Measurements from ENCODE around the gene KHDRBS1. TPM values are rescaled to one million over a fixed set of nuclear protein-coding genes. Genes with fewer than 3 reads are reported as not detected.
A peak's percentile ranks its signal among the peaks of the same experiment; 100 is the strongest.

Gene KHDRBS1
- total RNA-seq, 1 donor from 2014 or later: 39.8 TPM

DNA sequence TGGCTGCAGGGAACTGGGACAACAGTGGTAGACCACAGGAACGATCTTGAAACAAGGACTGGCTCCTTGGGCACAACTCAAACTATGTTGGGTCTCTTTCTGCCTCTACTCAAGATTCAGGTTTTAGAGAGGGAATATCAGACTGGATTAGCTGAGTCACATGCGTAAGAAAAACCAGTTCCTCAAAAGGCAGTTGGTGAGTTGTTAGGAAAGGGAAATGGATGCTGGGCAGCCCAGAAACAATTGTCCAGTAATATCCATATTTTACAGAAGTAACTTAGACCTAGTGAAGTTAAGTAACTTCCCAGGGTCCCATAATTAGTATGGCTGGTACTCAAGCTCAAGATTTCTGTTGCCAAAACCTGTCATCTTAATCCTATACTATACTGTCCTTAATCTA lies 32.1 kb downstream of the KHDRBS1 start:
- Histone ChIP-seq H3K27me3 (ENCODE audit: control insufficient read depth, insufficient read depth, low read length) (no peaks in the 10 kb centered on the region), H3K4me3 (ENCODE audit: low read depth, low read length) (no peak overlapping the region), H3K36me3 (ENCODE audit: control insufficient read depth, insufficient read depth, low read length) (peaks cover 32% of the 10 kb centered on the region)
- TF ChIP-seq, protein P1, sequence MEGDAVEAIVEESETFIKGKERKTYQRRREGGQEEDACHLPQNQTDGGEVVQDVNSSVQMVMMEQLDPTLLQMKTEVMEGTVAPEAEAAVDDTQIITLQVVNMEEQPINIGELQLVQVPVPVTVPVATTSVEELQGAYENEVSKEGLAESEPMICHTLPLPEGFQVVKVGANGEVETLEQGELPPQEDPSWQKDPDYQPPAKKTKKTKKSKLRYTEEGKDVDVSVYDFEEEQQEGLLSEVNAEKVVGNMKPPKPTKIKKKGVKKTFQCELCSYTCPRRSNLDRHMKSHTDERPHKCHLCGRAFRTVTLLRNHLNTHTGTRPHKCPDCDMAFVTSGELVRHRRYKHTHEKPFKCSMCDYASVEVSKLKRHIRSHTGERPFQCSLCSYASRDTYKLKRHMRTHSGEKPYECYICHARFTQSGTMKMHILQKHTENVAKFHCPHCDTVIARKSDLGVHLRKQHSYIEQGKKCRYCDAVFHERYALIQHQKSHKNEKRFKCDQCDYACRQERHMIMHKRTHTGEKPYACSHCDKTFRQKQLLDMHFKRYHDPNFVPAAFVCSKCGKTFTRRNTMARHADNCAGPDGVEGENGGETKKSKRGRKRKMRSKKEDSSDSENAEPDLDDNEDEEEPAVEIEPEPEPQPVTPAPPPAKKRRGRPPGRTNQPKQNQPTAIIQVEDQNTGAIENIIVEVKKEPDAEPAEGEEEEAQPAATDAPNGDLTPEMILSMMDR (IDR thresholded peaks at IDR 0.05; ENCODE audit: insufficient read depth, low read length, severe bottlenecking): no peak
- DNase-seq (ENCODE audit: low read depth): no peak
- no peak for FAIRE-seq

DNA sequence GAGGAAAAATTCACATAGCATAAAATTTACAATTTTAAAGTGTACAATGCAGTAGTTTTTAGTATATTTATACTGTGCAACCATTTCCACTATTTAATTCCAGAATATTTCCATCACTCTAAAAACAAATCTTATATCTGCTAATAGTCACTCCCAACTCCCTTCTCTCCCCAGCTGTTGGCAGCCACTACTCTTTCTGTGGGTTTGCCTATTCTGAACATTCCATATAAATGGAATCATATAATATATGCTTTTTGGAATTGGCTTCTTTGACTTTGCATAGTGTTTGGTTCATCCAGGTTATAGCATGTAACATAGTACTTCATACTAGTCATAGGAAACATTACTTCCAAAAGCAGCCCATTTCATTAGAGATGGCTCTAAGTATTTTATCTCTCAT lies 34.0 kb downstream of the KHDRBS1 start:
- Histone ChIP-seq H3K36me3 (ENCODE audit: control insufficient read depth, insufficient read depth, low read length) (peaks cover 25% of the 10 kb centered on the region), H3K4me3 (ENCODE audit: low read depth, low read length) (no peak overlapping the region), H3K27me3 (ENCODE audit: control insufficient read depth, insufficient read depth, low read length) (no peaks in the 10 kb centered on the region)
- TF ChIP-seq, protein P1 (IDR thresholded peaks at IDR 0.05; ENCODE audit: insufficient read depth, low read length, severe bottlenecking): no peak
- DNase-seq (ENCODE audit: low read depth) (no peak), FAIRE-seq (no peak)

DNA sequence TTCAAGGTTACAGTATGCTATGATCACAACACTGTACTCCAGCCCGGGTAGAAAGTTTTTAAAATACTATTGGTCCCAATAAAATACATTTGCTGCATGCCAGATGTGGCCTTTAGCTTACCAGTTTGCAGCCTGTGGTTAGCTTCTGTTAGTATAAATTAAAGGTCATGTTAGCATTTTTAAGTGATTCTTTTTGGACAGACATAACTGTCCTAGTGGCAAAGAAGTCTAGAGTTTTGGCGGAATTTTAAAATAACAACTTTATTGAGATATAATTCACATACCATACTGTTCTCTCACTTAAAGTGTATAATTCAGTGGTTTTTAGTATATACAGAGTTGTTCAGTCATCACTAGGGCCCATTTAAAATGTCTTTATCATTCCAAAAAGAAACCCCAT lies 34.8 kb downstream of the KHDRBS1 start:
- TF ChIP-seq, protein P1 (IDR thresholded peaks at IDR 0.05; ENCODE audit: insufficient read depth, low read length, severe bottlenecking): no peak
- Histone ChIP-seq H3K4me3 (ENCODE audit: low read depth, low read length) (no peak overlapping the region), H3K27me3 (ENCODE audit: control insufficient read depth, insufficient read depth, low read length) (no peaks in the 10 kb centered on the region), H3K36me3 (ENCODE audit: control insufficient read depth, insufficient read depth, low read length) (peaks cover 27% of the 10 kb centered on the region)
- DNase-seq (ENCODE audit: low read depth) (no peak), FAIRE-seq (no peak)

DNA sequence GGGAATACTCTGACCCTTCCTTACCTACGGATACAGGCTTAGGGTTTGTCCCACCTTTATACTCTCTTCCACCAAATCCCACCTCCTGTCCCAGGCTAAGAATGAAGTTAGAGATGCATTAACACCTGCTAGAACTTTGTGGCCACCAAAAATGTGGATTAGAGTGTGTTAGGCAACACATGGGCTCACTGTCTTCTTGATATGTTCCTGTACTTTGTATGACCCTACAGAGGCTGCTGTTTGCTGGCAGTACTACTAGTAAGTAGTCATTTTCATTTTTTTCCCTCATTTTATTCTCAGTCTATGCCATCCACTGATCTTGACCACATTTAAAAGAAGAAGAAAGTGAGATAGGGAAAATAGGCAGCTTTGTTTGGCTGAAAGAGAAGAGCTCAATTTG lies 38.0 kb downstream of the KHDRBS1 start:
- TF ChIP-seq, protein P1 (IDR thresholded peaks at IDR 0.05; ENCODE audit: insufficient read depth, low read length, severe bottlenecking): no peak
- Histone ChIP-seq H3K36me3 (ENCODE audit: control insufficient read depth, insufficient read depth, low read length) (peaks cover 24% of the 10 kb centered on the region), H3K27me3 (ENCODE audit: control insufficient read depth, insufficient read depth, low read length) (no peaks in the 10 kb centered on the region), H3K4me3 (ENCODE audit: low read depth, low read length) (no peak overlapping the region)
- no peak for FAIRE-seq
- DNase-seq (ENCODE audit: low read depth): no peak

DNA sequence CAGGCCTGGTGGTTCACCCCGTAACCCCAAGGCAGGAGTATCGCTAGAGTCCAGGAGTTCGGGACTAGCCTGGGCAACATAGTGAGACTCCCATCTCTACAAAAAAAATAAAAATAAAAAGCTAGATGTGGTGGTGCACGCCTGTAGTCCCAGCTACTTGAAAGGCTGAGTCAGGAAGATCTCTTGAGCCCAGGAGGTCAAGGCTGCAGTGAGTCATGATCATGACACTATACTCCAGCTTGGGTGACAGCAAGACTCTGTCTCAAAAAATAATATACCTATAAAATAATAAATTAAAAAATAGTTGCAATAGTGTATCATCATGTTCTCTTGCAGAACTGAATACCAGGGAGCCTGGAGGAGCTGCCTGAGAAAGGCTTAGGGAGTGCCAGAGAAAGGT lies 39.2 kb downstream of the KHDRBS1 start:
- H3K27me3 ChIP-seq (ENCODE audit: control insufficient read depth, insufficient read depth, low read length): no peaks in the 10 kb centered on the region
- H3K4me3 ChIP-seq (ENCODE audit: low read depth, low read length): no peak overlapping the region
- no peak for FAIRE-seq
- TF ChIP-seq, protein P1 (IDR thresholded peaks at IDR 0.05; ENCODE audit: insufficient read depth, low read length, severe bottlenecking): no peak
- H3K36me3 ChIP-seq (ENCODE audit: control insufficient read depth, insufficient read depth, low read length): peaks cover 22% of the 10 kb centered on the region
- DNase-seq (ENCODE audit: low read depth): peak; percentile 35

DNA sequence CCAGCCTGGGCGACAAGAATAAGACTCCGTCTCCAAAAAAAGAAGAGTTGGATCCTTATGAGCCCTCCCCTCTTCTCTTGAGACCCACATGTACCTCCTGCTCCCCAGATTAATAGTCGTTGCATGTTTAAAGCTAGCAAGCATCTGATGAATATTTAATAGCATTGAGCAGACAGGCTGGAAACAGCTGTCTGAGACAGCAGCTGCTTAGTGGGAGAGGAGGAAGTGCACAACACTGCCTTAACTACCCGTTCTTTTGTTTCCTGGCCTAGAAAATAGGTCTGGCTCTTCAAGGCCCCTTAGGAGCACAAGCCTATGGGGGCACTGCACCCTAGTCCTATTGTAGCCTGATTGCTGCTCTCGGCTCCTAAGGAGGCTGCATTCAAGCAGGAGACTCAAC lies 41.7 kb downstream of the KHDRBS1 start:
- no peak for FAIRE-seq
- DNase-seq (ENCODE audit: low read depth): no peak
- TF ChIP-seq, protein P1 (IDR thresholded peaks at IDR 0.05; ENCODE audit: insufficient read depth, low read length, severe bottlenecking): no peak
- Histone ChIP-seq H3K36me3 (ENCODE audit: control insufficient read depth, insufficient read depth, low read length) (peaks cover 23% of the 10 kb centered on the region), H3K4me3 (ENCODE audit: low read depth, low read length) (no peak overlapping the region), H3K27me3 (ENCODE audit: control insufficient read depth, insufficient read depth, low read length) (no peaks in the 10 kb centered on the region)

Data from bronchial epithelial cell (primary cell).